NCI-H510A (cell line): ENCODE data around the gene ARHGAP24.
"Not testable (repeated sequence)": the region's sequence is repeated elsewhere in the genome, so short reads cannot be mapped to it uniquely, and the experiment has no call there.

Experiments used
- DNase-seq: peaks from one replicate; lab custom pipeline; 2025; lab: John Stamatoyannopoulos, UW

ARHGAP24 gene

DNA sequence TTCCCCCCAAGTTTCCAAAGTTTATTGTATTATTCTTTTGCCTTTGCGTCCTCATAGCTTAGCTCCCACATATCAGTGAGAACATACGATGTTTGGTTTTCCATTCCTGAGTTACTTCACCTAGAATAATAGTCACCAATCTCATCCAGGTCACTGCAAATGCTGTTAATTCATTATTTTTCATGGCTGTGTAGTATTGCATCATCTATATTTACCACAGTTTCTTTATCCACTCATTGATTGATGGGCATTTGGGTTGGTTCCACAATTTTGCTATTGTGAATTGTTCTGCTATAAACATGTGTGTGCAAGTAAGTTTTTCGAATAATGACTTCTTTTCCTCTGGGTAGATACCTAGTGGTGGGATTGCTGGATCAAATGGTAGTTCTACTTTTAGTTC lies 43.6 kb downstream of the ARHGAP24 start:
- DNase-seq: not testable (repeated sequence)

DNA sequence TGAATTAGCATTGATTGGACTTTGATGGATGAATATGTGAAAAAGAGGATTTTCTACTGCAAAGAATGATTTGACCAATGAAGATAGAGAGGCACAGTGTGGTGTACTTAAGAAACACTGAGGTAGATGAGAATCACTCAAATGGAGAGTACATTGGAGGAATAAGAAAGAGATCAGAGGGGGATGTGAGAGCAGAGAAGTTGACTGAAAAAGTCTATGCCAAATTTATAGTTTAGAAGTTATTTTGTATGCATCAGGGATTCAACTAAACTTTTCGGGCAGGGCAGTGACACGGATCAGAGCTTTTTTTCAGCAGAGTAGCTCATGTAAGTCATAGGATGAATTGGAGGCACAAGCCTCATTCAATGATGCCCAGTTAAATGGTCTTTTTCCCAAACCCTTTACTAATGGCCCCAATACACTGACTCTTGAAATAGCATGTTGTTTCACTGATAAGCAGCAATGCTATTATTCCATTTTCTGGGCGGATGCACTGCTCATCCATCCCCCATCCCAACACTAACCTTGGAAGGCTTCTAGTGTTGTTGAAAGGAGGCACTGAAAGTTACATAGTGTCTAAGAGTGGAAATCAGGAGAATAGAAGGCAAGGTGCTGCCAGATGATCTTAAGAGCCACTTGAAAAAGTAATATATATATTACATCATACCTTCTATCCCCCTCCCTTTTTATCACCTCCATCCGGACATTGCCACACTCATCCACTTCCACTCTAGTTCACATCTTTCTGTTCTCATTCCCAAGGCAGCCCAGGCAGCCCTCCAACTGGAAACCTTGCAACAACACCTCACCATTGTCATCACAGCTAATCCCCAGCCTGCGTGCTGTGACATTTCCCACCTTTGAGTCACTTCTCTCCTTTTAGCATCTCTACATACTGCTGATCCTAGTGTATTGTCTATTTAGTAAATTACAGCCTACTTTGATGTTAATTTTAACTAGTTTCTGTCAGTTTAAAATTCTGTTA lies 46.1 kb downstream of the ARHGAP24 start:
- DNase-seq: no peak

DNA sequence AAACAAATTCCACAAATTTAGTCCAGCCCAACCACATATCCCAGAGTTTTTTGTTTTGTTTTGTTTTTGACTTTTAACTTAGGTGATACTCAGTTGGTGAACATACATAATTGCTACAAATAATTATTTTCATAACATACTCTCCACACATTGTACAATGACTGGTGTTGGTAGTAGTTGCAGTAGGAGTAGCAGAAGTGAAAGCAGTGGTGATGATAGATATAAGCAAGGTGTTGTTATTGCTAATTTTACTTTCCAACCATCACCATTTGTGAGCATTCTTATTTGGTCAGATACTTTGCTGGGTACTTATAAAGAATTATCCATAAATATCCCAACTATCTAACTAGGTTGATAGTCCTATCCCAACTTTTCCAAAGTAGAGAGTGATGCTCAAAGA lies 47.3 kb downstream of the ARHGAP24 start:
- DNase-seq: no peak

DNA sequence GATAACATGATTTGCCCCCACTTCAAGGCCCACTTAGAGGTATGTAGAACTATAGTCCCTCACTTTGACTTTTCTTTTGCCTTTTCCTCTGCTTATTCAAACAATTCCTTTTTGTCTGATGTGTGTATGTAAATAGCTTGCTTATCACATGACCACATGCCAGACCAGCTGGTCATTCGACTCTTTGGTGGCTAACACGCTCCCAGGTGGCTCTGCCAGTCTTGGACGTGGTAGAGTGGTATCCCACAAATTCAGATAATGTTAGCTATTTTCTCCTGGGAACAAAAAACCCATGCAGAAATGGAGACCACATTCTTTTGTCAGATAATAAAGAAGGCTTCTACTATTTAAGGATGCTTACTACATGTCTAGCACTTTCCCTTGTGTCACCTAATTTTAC lies 47.9 kb downstream of the ARHGAP24 start:
- no peak for DNase-seq

DNA sequence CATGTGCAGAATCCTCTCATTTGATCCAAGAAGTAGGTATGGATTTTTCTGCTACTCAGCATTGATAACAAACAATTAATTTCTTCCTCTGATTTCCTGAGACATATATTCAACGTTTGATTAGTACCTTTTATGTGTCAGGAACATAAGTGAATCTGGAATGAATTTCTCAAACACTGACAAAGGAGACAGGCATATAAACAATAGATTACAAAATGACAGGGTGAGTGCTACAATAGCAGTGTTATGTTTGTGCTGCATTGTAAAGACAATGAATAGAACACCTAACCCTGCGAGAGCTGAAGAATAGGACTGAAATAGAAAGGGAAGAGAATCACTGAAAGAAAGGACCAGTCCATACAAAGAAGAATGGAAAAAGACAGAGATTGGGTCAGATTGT lies 52.9 kb downstream of the ARHGAP24 start:
- no peak for DNase-seq

DNA sequence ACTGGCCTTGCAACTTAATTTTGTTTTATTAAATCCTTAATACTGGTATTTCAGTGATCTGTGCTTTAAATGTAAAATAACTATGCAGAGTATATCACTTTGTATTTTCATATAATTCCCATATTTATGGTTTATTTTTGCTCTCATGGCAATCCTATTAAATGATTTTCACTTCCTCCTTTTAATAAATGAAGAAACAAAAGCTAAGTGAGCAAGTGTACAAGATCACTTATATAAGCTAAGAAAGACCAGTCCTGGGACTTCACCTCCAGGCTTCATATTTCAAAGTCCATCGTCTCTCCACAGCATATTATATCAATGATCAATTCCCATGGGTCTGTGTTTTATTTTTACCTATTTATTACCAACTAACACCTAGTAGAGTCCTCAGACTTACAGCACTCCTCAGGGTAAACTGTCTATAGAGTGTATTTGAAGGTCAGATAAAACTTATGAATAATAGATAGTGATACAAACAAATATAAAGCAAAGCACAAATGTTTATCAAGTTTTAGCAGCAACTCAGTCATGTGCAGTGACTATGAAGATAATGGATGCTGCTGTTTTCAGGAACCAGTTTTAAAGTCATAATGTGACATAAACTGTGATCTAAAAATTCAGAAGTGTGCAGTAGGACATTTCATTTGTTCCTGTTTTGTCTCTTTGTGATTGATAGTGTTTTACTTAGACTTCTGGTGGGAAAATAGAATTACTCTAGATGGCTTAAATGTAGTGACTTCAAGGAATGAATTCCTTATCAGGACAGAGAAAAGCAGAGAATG lies 56.8 kb downstream of the ARHGAP24 start:
- DNase-seq: no peak

DNA sequence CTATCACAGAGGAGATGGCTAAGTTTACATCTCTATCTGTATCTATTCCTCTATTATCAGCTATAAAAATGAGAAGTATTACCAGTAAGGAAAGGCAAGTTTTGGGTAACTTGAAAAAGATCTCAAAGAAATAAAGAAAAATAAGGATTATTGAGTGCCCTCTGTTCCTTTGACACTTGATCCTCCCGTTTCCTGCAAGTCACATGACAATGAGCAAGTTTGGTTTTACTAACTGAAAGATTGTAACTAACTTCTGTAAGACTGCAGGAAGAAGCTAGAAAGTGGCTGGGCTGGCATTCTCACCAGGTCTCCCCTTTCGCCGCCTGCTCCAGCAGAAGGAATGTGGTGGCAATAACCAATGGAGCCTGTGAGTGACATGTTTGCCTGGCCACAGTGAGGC lies 59.2 kb downstream of the ARHGAP24 start:
- no peak for DNase-seq

DNA sequence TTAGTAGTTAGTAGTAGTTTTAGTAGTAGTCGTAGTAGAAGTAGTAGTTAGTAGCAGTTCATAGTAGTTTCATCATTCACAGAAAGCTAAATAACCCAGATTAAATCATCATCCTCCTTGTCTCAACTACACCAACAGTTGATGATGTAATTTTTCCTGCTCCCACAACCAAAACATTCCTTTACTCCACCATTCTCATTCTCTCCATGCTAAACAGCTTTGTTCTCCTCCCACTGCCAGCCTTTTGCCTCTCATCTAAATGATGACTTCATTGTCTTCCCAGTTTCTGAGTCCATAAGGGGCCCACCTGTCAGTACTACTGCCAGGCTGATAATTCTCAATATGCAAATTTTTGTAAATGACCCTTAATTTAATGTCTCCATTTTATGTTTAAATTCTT lies 68.9 kb downstream of the ARHGAP24 start:
- no peak for DNase-seq

DNA sequence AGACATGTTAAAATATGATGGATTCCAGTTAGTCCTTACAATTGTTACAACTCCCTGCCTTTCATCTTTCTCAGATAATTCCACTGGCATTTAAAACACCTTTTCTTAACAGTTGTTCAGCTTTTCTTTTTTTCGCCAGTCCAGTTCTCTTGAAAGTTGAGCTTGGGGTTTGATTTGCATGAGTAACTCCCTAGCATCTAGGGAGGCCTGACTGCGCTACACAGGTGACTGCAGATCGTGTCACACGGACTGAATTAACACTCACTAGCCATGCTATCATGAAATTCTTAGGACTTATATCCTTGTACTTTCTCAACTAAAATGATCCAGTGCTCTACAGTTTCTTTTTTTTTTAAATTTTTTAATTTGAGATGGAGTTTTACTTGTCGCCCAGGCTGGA lies 69.8 kb downstream of the ARHGAP24 start:
- DNase-seq: no peak

DNA sequence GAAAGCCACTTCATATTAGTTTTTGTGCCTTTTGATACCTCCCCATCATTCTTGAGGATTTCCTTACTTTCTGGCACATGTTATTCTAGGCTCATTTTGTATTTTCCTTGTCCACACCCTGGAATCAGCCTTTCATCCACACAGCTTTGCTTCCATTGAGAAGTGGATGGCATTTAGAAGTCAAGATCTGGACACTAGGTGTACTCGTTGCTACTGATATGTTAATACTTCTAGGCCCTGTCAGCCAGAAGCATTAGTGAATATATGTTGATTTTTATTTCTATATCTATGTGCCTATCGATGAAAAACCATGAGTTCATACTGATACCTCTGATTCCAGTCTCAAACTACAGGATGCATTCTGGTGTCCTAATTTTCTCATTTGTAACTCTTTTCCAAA lies 73.2 kb downstream of the ARHGAP24 start:
- DNase-seq: no peak

DNA sequence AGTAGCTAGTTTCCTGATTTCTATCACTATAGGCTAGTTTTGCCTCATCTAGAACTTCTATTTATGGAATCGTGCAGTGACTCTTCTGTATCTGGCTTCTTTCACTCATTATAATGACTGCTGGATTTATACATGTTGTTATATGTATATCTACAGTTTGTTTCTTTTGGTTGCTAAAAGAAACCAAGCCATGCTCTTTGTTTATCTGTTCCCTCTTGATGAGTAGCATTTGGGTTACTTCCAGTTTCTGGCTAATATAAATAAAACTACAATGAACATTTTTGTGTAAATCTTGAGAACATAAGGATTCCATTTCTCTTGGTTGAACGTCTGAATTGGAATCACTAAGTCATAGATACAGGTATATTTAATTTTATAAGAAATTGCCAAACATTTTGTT lies 73.9 kb downstream of the ARHGAP24 start:
- no peak for DNase-seq

DNA sequence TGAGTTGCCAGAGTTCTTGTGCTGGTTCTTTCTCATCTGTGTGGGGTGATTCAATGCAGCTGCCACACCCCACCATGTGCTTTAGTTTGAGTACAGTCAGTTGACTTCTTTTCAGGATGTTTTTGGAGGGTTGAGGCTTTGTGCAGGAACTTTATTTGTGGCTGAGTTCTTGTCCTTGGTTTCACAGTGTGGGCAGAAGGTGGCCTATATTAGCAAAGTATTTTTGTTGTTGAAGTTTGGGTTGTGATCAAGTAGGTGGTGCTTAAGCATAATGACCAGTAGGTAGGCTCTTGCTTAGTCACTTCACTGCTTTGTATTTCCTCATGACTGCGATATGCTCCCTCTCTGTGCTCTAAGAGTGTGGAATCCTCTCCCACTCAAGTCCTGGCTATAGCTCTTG lies 80.3 kb downstream of the ARHGAP24 start:
- no peak for DNase-seq

DNA sequence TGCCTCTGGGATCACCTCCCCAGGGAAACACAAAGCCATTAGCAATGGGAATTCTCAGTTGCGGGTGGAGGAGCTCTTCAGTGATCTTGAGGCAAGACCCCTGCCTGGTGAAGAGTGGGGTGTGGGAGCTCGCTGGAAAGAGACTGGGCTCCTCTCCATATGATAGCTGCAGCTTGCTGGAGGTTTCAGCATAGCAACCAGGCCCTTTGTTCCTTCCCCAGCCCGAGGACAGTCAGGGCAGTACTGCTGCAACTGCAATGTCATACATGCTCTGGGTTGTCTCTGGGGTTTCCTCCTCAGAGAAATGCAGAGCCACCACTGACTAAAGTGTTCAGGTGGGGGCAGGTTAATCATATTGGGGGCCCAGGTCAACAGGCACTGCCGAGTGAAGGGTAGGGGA lies 81.3 kb downstream of the ARHGAP24 start:
- no peak for DNase-seq

DNA sequence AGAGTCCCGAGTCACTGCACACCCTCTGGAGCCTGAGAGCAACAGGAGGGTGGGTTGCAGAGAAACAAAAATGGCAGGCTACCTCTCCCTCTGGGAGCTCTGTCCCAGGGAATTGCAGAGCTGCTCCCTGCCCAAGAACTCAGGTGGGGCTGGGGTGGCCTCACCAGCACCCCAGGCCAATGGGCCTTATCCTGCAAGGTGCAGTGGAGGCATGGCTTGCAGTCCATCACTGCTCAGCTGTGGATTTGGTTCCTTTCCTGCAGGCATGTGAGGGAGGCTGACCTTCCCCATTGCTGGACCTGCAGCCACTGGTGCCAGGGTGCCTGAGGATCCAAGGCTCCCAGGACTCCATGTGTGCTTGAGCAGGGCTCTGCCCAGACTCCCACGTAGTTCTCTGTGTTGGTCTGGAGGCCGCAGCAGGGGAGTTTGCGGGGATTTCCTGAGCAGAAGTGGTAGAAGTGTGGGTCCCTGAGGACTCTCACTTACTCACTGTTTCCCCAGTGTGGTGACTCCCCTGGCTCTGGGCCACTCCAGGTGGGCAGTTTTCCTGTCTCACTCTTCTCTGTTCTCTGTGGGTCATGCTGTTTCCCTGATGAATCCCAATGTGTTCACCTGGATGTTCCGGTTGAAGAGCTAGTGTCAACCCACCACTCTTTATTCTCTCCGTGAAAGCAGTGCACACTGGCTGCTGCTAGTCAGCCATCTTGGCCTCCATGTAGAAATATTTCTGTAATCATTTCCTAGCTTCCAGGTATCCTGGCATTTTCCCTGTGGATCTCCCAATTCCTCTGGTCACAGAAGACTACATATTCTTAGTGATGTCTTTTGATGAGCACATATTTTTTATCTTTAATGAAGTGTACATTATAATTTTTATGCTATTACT lies 82.3 kb downstream of the ARHGAP24 start:
- DNase-seq: no peak

DNA sequence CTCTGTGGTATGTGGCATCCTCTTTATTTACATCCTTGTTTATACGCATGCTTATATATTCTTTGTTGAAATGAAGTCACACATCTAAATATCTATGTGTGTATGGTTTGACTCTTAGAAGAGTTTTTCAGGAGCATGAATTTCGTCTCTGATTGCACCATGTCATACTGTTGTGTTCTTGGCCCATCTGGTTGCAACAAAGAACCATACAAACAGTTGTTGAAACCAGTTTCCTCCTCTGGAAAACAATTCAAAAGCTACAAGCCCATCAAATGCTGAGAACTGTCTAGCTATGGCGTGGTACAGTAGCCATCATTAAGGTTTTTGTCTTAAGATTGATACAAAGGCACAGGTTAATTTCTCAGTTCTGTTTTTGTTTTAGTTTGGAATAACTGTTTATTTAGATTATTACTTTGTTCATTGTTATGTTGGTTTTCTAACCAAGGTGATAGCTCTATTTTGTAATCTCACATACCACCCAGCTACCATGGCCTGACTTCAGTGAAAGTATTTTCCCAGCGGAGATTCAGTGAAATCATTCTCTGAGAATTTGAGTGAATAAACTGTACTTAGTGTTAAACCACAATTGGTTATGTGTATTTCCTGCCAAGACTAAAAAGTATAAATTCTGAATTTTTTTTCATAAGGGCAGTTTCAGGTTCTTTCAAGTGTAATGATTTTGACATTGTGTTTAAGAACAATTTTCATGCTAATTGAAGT lies 91.0 kb downstream of the ARHGAP24 start:
- no peak for DNase-seq

DNA sequence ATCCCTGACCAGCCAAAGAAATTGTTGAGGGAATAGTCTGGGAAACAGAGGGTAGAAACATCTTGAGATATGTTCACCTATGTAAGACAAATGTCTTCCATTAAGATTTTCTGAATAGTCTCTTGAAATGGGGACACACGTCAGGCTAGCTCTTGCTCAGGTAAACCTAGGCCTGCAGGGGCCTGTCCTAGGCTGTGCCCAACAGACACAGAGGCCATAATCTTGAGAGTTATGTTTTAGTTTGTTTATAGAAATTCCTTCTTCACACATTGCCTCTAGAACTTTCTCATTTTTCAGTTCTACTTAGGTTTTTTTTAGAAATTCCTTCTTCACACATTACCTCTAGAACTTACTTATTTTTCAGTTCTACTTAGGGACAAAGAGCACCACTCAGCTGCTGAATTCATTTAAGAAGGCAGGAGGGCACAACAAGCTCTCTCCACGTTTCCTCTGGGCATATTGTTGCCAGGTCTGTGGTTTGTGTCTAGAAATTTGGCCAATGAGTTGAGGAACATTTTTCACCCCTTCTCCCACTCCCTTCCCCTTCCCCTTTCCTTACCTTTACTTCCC lies 94.9 kb downstream of the ARHGAP24 start:
- no peak for DNase-seq

DNA sequence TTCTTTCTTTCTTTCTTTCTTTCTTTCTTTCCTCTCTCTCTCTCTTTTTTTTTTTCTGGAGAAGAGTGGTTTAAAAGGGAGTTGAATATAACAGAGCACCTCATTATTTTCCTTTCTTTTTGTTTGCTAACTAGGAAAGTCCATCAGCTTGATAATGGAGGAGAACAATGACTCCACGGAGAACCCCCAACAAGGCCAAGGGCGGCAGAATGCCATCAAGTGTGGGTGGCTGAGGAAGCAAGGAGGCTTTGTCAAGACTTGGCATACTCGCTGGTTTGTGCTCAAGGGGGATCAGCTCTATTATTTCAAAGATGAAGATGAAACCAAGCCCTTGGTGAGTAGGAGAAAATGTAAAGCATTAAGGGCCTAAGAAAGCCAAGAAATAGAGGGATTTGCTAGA lies 95.4 kb downstream of the ARHGAP24 start:
- no peak for DNase-seq

DNA sequence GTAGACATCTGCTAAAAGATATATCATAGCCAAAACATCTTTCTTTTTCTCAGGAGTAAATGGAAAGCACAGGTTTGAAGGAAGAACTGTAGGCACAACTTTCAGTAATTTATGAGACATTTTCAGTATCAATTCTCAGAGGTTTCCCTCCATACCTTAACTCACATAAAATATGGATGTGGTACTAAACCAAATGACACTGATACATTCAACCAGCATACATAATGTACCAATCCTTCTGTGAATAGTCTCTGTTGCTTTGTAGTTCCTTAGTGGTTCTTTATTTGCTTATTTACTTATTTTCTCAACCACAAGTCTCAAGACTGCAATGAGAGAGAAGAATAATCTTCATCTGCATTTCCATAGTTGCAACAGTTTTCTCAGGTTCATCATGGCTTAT lies 96.1 kb downstream of the ARHGAP24 start:
- no peak for DNase-seq

DNA sequence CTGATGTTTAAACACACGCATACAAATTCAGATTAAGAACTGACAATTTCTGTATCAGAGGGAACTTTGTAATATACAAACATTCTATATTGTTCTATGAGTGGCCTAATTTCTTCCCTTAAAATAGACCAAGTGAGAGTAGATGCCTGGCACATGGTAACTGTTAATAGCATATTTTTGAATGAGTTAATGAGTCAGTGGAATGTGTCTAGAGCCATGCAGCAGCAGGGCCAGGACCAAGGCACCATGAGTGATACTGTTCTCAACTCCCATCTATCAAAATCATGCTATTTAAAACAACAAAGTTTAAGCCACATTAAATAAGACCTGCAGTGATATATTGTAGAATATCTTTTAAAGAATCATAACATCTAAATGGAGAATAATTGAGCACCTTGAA lies 98.3 kb downstream of the ARHGAP24 start:
- DNase-seq: no peak

DNA sequence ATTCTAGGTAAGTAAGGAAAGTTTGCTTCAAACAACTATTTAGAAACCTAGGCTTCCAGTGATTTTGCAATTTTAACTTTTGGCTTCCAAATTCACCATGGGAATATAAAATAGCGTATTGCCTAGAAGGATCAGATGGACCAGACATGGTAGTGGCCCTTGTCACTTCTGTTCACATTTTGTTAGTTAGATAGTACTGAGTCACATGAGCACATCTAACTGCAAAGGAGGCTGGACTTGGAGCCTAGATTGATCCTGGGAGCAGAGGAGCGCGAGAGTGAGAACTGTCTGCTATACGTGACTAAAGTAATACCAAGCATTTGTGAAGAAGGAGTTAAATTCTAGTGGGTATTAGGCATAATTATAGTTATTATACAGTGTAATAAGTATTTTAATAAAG lies 102.4 kb downstream of the ARHGAP24 start:
- DNase-seq: no peak

DNA sequence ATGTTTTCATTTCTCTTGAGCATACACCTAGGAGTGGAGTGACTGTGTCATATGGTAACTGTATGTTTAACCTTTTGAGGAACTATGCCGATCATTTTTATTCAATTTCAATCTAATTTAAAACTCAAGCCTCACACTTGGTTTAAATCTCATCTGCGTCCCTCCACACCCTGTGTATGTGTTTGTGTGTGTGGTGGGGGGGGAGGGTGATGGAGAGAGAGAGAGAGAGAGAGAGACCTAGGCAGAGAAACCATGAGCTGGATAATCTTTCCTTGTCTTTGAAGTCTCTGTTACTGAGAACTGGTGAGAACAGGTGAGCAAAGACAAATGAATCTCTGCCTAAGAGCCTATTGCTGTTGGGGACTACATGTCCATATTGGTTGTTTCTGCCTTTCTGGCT lies 105.0 kb downstream of the ARHGAP24 start:
- no peak for DNase-seq
